COLO668 (cell line): ENCODE measurements around the gene EPS8.

Experiments
- DNase-seq: peaks from one replicate; lab custom pipeline; 2025; ENCODE audit not compliant: unreplicated experiment; lab: John Stamatoyannopoulos, UW

Gene EPS8

DNA sequence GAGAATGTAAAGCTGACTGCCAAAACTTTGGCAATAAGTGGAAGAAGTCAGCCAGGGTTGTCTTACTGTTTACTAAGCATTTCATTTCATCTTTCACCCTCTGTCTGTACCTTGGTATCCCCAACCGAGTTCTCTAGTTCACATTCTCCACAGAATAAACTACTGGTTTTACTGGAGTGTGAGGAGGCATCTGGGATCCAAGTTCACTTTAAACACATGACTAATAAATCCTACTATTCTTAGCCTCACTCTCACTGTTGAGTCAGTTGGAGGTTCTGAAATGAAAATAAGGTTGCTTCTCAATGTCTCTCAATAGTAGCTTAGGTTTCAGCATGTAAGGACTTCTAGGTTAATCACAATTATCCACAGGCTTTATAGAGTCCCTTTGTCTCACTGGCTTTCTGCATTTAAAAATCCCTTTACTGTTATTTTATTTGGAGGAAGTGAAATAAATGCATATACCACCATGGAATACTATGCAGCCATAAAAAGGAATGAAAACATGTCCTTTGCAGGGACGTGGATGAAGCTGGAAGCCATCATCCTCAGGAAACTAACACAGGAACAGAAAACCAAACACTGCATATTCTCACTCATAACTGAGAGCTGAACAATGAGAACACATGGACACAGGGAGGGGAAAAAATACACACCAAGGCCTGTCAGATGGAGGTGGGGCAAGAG is 95.8 kb downstream of the EPS8 start:
- no peak for DNase-seq

GRCh38 chr12:15691388-15691787 is 97.8 kb downstream of the EPS8 start:
- DNase-seq, result no peak

GRCh38 chr12:15690320-15690719 is 98.9 kb downstream of the EPS8 start:
- no peak for DNase-seq

DNA sequence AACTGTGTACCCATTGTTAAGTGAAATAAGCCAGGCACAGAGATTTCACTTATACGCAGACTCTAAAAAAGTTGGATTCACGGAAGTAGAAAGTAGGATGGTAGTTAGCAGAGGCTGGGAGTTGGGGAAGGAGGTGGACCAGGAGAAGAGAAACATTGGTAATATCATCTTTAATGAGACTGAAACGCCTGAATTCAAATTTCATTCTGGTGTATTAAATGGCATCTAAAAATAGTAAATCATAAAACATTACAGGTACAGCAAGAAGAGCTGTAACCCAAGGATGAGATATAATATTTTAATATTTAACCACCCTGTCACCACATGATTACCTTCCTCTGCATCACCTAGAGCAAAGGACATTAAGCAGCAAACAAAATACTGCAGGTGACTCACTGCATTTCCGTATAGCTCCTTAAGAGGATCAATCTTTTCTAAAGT is 99.4 kb downstream of the EPS8 start:
- no peak for DNase-seq

DNA sequence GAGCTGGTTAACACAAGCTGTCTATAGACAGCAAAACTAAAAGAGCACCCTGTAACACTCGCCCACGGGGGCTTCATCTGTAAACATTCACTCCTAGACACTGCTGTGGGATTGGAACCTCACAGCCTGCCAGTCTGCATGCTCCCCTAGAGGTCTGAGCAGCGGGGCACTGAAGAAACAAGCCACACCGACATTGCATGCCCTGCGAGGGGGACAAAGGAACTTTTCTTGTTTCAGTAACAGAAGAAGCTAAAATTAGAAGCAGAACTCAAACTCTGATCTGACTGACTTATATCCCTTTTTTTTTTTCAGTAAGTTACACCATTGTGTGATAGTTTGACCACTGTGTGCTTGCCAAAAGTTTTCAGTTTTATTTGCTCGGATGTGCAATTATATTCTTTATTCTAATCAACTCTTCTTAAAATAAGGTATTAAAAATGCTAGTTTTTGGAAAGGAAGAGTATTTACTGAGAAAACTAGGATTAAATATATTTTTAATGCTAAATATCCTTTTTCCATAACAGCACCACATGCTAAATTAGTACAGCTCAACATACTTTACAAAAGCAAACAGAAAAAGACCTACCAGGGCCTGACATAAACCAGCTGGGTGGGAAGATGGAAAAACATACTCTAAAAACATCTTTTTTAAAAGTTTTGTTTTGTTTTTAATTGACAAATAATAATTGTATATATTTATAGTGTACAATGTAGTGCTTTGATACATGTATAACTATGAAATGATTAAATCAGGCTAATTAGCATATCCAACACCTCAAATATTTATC is 100.2 kb downstream of the EPS8 start:
- no peak for DNase-seq

- no peak for DNase-seq
Measured at GRCh38 chr12:15688202-15688736, 100.9 kb downstream of the EPS8 start.

GRCh38 chr12:15687583-15687982 is 101.6 kb downstream of the EPS8 start:
- DNase-seq, result no peak

DNA sequence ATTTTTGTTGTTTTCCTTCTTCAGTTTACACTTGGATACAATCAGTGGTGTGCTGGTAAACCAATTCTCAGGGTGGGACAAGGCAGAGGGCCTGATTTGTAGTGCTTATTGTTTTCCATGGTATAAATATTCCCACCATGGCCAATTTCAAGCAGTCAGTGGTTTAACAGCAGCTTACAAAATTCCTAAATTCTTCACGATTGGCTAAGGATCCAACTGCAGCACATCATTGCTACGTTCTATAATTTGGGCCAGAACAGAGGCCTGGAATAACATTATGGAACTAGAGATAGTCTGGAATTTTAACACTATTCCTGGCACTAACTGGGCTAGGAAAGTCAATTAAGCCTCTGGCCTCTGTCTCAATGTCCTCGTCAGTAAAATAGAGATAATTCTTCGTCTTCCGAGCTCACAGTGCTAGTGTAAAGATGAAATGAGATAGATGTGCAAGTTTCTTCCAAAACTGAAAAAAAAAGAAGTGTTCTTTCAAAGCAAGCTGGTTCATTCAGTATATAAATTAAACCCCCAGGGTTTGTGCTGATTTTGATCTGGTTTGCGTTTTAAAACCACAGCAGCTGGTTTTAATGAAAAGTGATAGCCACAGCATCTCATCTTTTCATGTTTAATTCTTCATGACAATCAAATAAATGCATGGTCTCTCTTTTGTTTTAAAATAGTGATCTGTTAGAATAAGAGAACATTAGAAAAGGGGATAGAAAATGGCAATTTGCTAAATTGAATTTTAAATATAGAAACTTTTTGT is 104.1 kb downstream of the EPS8 start:
- no peak for DNase-seq

- DNase-seq, result no peak
Measured at GRCh38 chr12:15682826-15683225, 106.4 kb downstream of the EPS8 start.

- DNase-seq, result no peak
Measured at GRCh38 chr12:15679151-15679550, 110.0 kb downstream of the EPS8 start.

DNA sequence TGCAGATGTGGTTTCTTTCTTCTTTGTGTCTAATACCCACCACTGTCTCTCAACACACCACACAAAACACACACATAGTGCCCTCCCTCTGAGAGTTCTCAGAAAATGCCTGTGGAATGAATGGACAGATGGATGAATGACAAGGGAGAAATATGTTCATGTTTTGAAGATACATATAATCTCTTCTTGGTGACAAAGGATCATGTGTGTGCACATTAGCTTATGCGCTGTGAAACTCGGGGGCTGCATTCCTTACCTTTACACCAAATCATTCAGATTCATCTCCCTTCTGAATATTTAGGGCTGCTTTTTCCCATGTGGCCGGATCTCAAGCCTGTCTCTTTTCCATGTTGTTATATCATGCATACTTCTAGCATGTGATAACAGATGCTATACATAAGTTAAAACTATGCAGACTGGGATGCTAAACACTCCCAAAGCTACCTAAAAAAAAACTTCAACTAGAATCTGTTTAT is 111.4 kb downstream of the EPS8 start:
- DNase-seq, result no peak

DNA sequence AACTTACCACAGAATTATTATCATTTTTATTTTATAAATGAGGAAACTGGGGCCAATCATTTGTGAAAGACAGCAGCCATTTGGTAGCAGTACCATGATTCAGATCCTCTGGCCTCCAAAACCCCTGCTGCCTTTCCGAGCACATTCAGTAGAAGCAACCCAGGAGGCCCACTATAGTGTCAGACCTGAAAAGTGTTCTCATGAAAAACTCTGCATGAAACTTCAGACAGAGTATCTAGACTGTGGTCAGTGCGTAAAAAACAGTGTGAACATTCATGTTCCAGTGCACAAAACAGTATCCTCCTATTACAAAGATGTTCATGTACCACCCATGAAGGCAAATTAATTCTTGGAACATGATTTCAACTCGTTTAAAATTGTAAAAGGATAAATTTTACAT is 112.0 kb downstream of the EPS8 start:
- no peak for DNase-seq

- DNase-seq, result no peak
Measured at GRCh38 chr12:15672671-15673270, 116.4 kb downstream of the EPS8 start.

GRCh38 chr12:15670756-15671155 is 118.4 kb downstream of the EPS8 start:
- DNase-seq, result no peak

DNA sequence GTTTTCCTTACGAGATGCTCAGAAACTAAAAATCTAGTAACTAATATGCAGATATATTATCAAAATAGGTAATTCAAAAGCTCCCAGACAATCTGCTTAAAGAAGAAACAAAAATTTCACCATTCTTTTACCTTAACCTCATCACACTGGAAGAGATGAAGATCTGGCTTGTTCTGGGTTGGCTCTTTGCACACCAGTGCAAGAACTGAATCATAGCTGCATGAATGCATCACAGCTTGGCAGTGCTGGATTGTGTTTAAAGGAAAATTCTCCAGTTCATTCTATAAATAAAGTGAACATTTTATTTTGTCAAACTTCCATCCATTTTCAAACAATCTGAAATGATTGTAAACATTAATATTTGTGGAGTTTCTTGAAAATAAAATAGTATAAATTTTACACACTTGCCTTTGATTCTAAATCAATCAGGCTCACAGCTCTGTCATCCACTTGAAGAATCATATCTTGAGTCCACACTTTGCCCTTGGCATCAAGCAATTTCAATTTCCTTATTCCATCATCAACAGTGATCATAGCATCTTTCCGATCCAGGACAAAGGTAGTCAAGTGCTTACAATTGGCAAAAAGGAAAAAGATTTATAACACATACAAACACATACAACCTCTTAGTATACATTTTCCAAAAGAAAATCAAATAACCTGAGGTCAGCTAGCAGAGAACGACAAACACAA is 119.8 kb downstream of the EPS8 start:
- DNase-seq, result no peak

DNA sequence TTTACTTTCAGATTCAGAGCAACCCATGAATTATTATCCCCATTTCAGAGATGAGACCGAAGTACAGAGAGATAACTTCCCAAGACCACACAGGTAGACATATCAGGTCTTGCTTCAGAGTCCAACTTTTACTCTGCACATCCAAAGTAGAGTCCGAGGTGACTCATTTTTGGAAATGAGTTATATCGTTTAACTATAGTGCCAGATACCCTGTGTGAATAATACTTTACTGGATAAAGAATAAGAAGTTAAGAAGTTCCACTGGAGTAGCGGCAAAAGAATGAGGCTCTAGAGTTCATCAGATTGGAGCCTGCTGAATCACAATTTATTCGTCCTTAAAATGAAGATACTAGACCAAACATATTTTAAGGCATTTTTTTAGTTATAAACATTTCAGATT is 124.7 kb downstream of the EPS8 start:
- DNase-seq, result no peak

- DNase-seq, result no peak
Measured at GRCh38 chr12:15662983-15663659, 126.1 kb downstream of the EPS8 start.

GRCh38 chr12:15662303-15662980 is 126.7 kb downstream of the EPS8 start:
- no peak for DNase-seq

- DNase-seq, result no peak
Measured at GRCh38 chr12:15651371-15651770, 137.8 kb downstream of the EPS8 start.
